Gastrocnemius medialis (tissue), 4 donors: Measurements from ENCODE around the gene GREB1.

Experiments used
- CTCF ChIP-seq, 5 experiments: fragments of 450-650 bp in 3 of 5; fragments of 200-600 bp in 2 of 5; sonication (generic) in 2 of 5; IDR thresholded peaks in 4 of 5; conservative IDR thresholded peaks in 1 of 5; 1 replicate in 4 of 5; 2 replicates in 1 of 5; pipeline ENCODE4 v1.5.1; 2016 to 2019; ENCODE audit warnings: antibody characterized with exemption in 5 of 5, mild to moderate bottlenecking in 3 of 5, moderate library complexity in 3 of 5
- POLR2A ChIP-seq, 2 donors: fragments of 450-650 bp; IDR thresholded peaks; one replicate each; pipeline ENCODE4 v1.6.1; 2017; ENCODE audit warnings: antibody characterized with exemption in 2 of 2, mild to moderate bottlenecking in 2 of 2, moderate library complexity in 2 of 2

GRCh38 chr2:11500702-11501303 lies 33.0 kb upstream of the GREB1 start:
- TF ChIP-seq POLR2A (IDR thresholded peaks at IDR 0.05) (no peak), CTCF (IDR thresholded peaks at IDR 0.05 in 4 of 5, conservative IDR thresholded peaks at IDR 0.05 in 1 of 5) (no peak)
